HG02623 (cell line): ENCODE results near the gene OR4E1.
"Not testable (repeated sequence)": the region's sequence is repeated elsewhere in the genome, so short reads cannot be mapped to it uniquely, and the experiment has no call there.

ENCODE experiments used
- ATAC-seq: cut with Tn5 transposase; IDR thresholded peaks from one replicate; pipeline ENCODE4 v1.9.1; 2021; ENCODE audit warnings: moderate library complexity; ENCODE audit not compliant: unreplicated experiment

Gene OR4E1

GRCh38 chr14:21654215-21654614 lies 19.4 kb downstream of the OR4E1 start:
- ATAC-seq = no peak

- ATAC-seq = no peak
Observed at GRCh38 chr14:21653331-21653885, 20.2 kb downstream of the OR4E1 start, which contains the start of gene OR4E2. OR4E2 (plus strand) TSS chr14:21653835; CDS start chr14:21665083, 11,248 bp downstream.

GRCh38 chr14:21652209-21652808 lies 21.3 kb downstream of the OR4E1 start:
- no peak for ATAC-seq

GRCh38 chr14:21647380-21647779 lies 26.2 kb downstream of the OR4E1 start:
- no peak for ATAC-seq

- no peak for ATAC-seq
Observed at GRCh38 chr14:21643407-21643806, 30.2 kb downstream of the OR4E1 start.

GRCh38 chr14:21642683-21643082 lies 30.9 kb downstream of the OR4E1 start:
- no peak for ATAC-seq

- ATAC-seq = no peak
Observed at GRCh38 chr14:21634840-21635239, 38.8 kb downstream of the OR4E1 start, which contains the start of gene OR10G2. OR10G2 (minus strand) TSS chr14:21634940; CDS start chr14:21634842, 98 bp downstream.

GRCh38 chr14:21631084-21631483 lies 42.5 kb downstream of the OR4E1 start:
- no peak for ATAC-seq

- ATAC-seq = not testable (repeated sequence)
Observed at GRCh38 chr14:21630503-21630902, 43.1 kb downstream of the OR4E1 start.

GRCh38 chr14:21626491-21627230 lies 47.0 kb downstream of the OR4E1 start:
- ATAC-seq = no peak
